ENCODE data around the gene LPO. TPM values are rescaled to one million over a fixed set of nuclear protein-coding genes. Genes with fewer than 3 reads are reported as not detected.

The LPO gene
- total and polyA plus RNA-seq, 4 donors: 0.15 to 0.26 TPM; not detected in 2

- no peak for DNase-seq
Observed at GRCh38 chr17:58196610-58197009, 41.8 kb upstream of the LPO start.

DNA sequence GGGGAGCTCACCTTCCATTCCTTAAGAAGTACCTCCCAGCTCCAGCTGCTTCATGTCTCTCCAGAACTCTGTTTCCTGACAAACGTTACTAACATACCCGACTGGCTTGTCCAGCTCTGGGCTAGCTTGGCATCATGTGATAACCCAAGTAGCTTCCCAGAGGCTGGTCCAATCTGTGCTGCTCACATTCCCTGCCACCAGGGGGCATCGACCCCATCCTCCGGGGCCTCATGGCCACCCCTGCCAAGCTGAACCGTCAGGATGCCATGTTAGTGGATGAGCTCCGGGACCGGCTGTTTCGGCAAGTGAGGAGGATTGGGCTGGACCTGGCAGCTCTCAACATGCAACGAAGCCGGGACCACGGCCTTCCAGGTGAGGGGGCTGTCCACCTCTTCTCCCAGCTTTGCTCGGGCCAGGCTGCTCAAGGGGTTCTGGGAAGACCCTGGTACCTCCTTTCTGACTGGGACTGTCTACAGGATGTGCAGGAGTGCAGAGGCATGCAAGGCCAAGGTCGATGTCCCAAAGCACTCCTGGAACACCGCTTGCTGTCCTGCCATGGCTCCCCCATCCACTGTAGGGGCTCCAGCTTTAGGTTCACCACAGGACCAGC, 38.3 kb upstream of the LPO start:
- no peak overlapping the region for H3K9ac ChIP-seq (ENCODE audit: insufficient read depth in 1 of 2, low read length in 2 of 2)
- peaks cover 0 to 2% (median 0%) of the 10 kb centered on the region in 4 donors for H3K9me3 ChIP-seq (ENCODE audit: control insufficient read depth in 4 of 4, insufficient read depth in 3 of 4, low read length in 3 of 4)
- peaks cover 0 to 3% (median 2%) of the 10 kb centered on the region in 3 donors for H3K27me3 ChIP-seq (ENCODE audit: control insufficient read depth in 3 of 3, insufficient read depth in 3 of 3, low read length in 2 of 3)
- no peaks in the 10 kb centered on the region for H3K4me1 ChIP-seq (ENCODE audit: control insufficient read depth in 5 of 5, insufficient read depth in 5 of 5, low read length in 5 of 5)
- H3K27ac ChIP-seq (ENCODE audit: low read depth in 1 of 2, low read length in 1 of 2): no peak overlapping the region
- DNase-seq: peak; percentile 22 to 50 (median 30)
- WGBS, 2 donors: 42 to 50% methylated on average over 14 of the region's 14 CpGs
- no peaks in the 10 kb centered on the region for H3K36me3 ChIP-seq (ENCODE audit: control insufficient read depth in 4 of 4, insufficient read depth in 4 of 4, low read length in 4 of 4)
- H3K4me3 ChIP-seq: no peak overlapping the region
- TF ChIP-seq CTCF (IDR thresholded peaks at IDR 0.05; ENCODE audit: control extremely low read depth, extremely low read depth): peak; percentile 14
- ATAC-seq (ENCODE audit: insufficient read depth, low FRiP score): peak; percentile 62

More at GRCh38 chr17:58196610-58197009, 41.8 kb upstream of the LPO start:
- H3K4me1 ChIP-seq (ENCODE audit: control insufficient read depth in 5 of 5, insufficient read depth in 5 of 5, low read length in 5 of 5): no peaks in the 10 kb centered on the region
- H3K36me3 ChIP-seq (ENCODE audit: control insufficient read depth in 4 of 4, insufficient read depth in 4 of 4, low read length in 4 of 4): no peaks in the 10 kb centered on the region
- H3K27me3 ChIP-seq (ENCODE audit: control insufficient read depth in 3 of 3, insufficient read depth in 3 of 3, low read length in 2 of 3): peaks cover 0 to 5% (median 2%) of the 10 kb centered on the region in 3 donors
- no peak overlapping the region for H3K27ac ChIP-seq (ENCODE audit: low read depth in 1 of 2, low read length in 1 of 2)
- 80 to 84% methylated on average over 7 of the region's 7 CpGs for WGBS, 2 donors
- ATAC-seq (ENCODE audit: insufficient read depth, low FRiP score): no peak
- H3K9me3 ChIP-seq (ENCODE audit: control insufficient read depth in 4 of 4, insufficient read depth in 3 of 4, low read length in 3 of 4): peaks cover 0 to 2% (median 0%) of the 10 kb centered on the region in 4 donors
- no peak overlapping the region for H3K4me3 ChIP-seq
- H3K9ac ChIP-seq (ENCODE audit: insufficient read depth in 1 of 2, low read length in 2 of 2): no peak overlapping the region
- TF ChIP-seq CTCF (IDR thresholded peaks at IDR 0.05; ENCODE audit: control extremely low read depth, extremely low read depth): no peak

GRCh38 chr17:58202859-58203258, 35.5 kb upstream of the LPO start:
- WGBS, 2 donors: 87 to 88% methylated on average over 7 of the region's 7 CpGs
- no peak for ATAC-seq (ENCODE audit: insufficient read depth, low FRiP score)

More at GRCh38 chr17:58202859-58203258, 35.5 kb upstream of the LPO start:
- Histone ChIP-seq H3K4me3 (no peak overlapping the region), H3K36me3 (ENCODE audit: control insufficient read depth in 4 of 4, insufficient read depth in 4 of 4, low read length in 4 of 4) (peaks cover 0 to 17% (median 7%) of the 10 kb centered on the region in 4 donors), H3K4me1 (ENCODE audit: control insufficient read depth in 5 of 5, insufficient read depth in 5 of 5, low read length in 5 of 5) (no peaks in the 10 kb centered on the region), H3K27ac (ENCODE audit: low read depth in 1 of 2, low read length in 1 of 2) (no peak overlapping the region), H3K9me3 (ENCODE audit: control insufficient read depth in 4 of 4, insufficient read depth in 3 of 4, low read length in 3 of 4) (peaks cover 0 to 3% (median 0%) of the 10 kb centered on the region in 4 donors), H3K9ac (ENCODE audit: insufficient read depth in 1 of 2, low read length in 2 of 2) (no peak overlapping the region), H3K27me3 (ENCODE audit: control insufficient read depth in 3 of 3, insufficient read depth in 3 of 3, low read length in 2 of 3) (peaks cover 0 to 2% (median 0%) of the 10 kb centered on the region in 3 donors)
- TF ChIP-seq CTCF (IDR thresholded peaks at IDR 0.05; ENCODE audit: control extremely low read depth, extremely low read depth): no peak
- no peak for DNase-seq

Measured in lung (tissue), 12 donors.